GM19193 (cell line): ENCODE data around the gene DSCAM.

Source experiments
- POLR2A ChIP-seq: IDR thresholded peaks from 4 replicates; pipeline ENCODE4 v1.6.1; 2011; ENCODE audit not compliant: insufficient read depth, insufficient read length; ENCODE audit errors: extremely low read depth

The DSCAM gene

GRCh38 chr21:40563900-40564299 lies 283.1 kb downstream of the DSCAM start:
- no peak for TF ChIP-seq POLR2A

- TF ChIP-seq POLR2A, result no peak
Measured at GRCh38 chr21:40562242-40563002, 284.5 kb downstream of the DSCAM start.

- TF ChIP-seq POLR2A, result no peak
Measured at GRCh38 chr21:40556442-40556968, 290.5 kb downstream of the DSCAM start.

GRCh38 chr21:40555021-40555528 lies 291.9 kb downstream of the DSCAM start:
- TF ChIP-seq POLR2A, result no peak

GRCh38 chr21:40553781-40554180 lies 293.2 kb downstream of the DSCAM start:
- TF ChIP-seq POLR2A, result no peak

GRCh38 chr21:40547906-40548513 lies 298.9 kb downstream of the DSCAM start:
- no peak for TF ChIP-seq POLR2A

- no peak for TF ChIP-seq POLR2A
Measured at GRCh38 chr21:40546647-40547046, 300.3 kb downstream of the DSCAM start.

- TF ChIP-seq POLR2A, result no peak
Measured at GRCh38 chr21:40540216-40540615, 306.7 kb downstream of the DSCAM start.

GRCh38 chr21:40534886-40535285 lies 312.1 kb downstream of the DSCAM start:
- no peak for TF ChIP-seq POLR2A

GRCh38 chr21:40531431-40532110 lies 315.4 kb downstream of the DSCAM start:
- no peak for TF ChIP-seq POLR2A

GRCh38 chr21:40531016-40531415 lies 315.9 kb downstream of the DSCAM start:
- TF ChIP-seq POLR2A, result no peak

GRCh38 chr21:40517646-40518045 lies 329.3 kb downstream of the DSCAM start:
- no peak for TF ChIP-seq POLR2A

- no peak for TF ChIP-seq POLR2A
Measured at GRCh38 chr21:40516335-40516734, 330.6 kb downstream of the DSCAM start.

GRCh38 chr21:40512590-40512989 lies 334.4 kb downstream of the DSCAM start:
- TF ChIP-seq POLR2A, result no peak

- no peak for TF ChIP-seq POLR2A
Measured at GRCh38 chr21:40507978-40508377, 339.0 kb downstream of the DSCAM start.

GRCh38 chr21:40505681-40506080 lies 341.3 kb downstream of the DSCAM start:
- no peak for TF ChIP-seq POLR2A

- TF ChIP-seq POLR2A, result no peak
Measured at GRCh38 chr21:40505244-40505643, 341.7 kb downstream of the DSCAM start.
